GOT3 (cell line): ENCODE data around the gene RIMBP3B.
"Not testable (repeated sequence)": the region's sequence is repeated elsewhere in the genome, so short reads cannot be mapped to it uniquely, and the experiment has no call there.

Source experiments
- DNase-seq: peaks from one replicate; lab custom pipeline; 2025; ENCODE audit warnings: mixed read lengths; lab: John Stamatoyannopoulos, UW

The RIMBP3B gene

GRCh38 chr22:21416375-21416774 is 32.8 kb downstream of the RIMBP3B start:
- not testable (repeated sequence) for DNase-seq

GRCh38 chr22:21417227-21417746 is 33.7 kb downstream of the RIMBP3B start, which contains the start of gene HIC2:
HIC2 (plus strand) TSS chr22:21417371; CDS start chr22:21442832, 25,461 bp downstream.
- DNase-seq: not testable (repeated sequence)

DNA sequence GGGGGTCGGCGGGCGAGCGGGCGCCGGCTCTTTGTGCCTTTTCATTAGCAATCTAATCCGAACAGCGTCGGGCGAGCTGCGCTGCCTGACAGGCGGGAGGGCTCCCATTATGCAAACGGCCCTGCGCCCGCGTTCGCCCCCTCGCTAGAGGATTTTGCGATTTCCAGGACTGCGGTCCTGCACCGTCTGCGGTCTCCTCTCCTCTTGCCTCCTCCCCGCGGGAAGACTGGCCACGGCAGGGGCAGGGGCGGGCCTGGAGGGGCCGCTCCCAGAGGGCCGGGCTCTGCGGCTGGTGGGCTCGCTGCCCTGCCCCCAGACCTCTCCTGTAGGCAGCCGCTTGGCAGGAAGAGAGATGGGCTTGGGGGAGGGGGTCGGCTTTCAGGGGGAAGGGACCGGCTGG is 34.3 kb downstream of the RIMBP3B start:
- not testable (repeated sequence) for DNase-seq

- DNase-seq: not testable (repeated sequence)
Measured at GRCh38 chr22:21418974-21419638, 35.6 kb downstream of the RIMBP3B start.

DNA sequence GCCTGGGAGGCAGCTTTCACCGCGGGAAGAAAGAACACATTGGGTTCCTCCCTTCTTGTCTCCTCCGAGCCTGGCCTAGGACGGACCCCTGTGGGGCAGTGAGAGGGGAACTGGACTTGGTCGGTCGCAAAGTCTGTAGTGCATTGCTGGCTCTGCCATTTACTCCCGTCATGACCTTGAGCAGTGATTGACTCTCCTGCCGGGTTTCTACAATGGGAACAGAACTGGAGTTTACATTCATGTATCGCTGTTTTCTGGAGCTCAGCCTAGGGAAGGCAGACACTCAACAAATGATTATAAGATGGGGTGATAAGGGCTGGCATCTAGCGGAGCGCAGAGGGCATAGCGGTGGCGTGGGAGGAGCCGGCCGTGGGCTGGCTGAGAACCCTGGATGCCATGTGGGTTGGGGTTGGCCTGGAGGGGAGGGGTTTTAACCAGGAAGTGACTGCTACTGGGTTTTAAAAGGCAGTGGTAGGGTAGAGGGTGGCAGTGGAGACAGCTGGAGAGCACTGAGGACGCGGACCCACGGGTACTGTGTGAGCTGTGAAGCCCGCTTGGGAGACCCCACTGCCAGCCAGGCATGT is 36.7 kb downstream of the RIMBP3B start:
- not testable (repeated sequence) for DNase-seq

DNA sequence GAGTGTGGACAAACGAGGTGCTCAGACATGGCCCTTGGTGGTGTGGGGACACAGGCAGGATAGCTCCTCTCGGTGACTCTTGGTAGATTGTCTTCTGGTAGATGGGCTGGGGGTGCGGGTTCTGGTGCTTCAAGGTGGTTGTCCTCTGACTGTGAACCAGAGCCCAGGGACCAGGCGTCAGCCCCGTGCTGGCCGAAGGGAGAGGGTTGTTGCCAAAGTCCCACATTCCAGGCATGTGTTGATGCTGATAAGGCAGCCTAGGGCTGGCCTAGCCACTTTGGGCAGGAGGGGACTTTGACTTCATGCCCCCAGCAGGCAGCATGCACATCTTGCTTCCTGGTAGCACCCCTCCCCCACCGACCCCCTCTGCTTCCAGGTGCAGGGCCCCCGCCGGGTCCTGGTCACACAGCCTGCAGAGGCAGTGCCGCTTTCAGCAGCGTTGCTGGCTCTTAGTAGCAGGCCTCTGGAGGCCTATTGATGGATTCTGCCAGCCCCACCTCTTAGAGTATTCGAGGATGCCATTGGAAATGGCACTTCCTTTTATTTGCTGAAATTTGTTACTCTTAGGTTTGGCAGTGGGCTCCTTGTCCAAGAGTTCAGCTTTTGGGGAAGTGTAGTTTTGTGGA is 40.6 kb downstream of the RIMBP3B start:
- not testable (repeated sequence) for DNase-seq

GRCh38 chr22:21434378-21435233 is 51.1 kb downstream of the RIMBP3B start:
- DNase-seq: not testable (repeated sequence)

DNA sequence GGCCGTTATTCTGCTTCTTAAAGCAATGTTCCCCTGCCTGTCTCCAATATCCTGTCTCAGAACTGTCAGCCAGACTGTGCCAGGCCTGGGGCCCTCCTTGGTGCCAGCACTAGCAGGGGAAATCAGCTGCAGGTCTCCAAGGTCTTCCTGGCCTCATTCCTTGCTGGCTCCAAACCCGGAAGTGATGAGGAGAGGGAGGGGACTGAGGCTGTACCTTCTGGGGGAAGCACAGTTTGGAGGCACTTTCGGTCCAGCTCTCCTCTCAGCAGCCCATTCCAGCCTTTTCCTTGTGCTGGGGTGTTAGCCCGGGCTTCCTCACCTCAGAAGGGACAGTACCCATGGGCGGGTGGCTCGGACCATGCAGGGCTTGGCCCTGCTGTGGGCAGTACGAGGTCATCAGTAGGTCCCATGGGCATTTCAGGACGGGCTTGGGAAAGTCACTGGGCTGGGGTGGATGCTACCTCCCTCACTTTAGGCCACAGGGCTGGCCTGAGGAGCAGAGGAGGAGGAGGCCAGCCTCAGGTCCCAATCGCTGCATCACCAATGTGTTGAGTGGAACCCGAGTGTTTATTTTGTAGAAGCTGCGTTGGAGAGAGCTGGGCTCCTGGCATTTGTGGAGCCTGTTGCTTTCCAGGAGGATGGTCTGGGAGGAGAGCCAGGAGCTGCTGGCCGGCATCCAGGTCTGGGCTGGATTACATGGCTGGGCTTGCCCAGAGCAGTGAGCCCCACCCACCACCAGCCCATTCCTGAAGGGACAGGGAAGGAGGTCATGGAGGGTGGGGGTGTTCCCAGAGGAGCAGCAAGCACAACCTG is 52.7 kb downstream of the RIMBP3B start:
- not testable (repeated sequence) for DNase-seq

GRCh38 chr22:21438013-21438412 is 54.5 kb downstream of the RIMBP3B start:
- not testable (repeated sequence) for DNase-seq
